ENCODE results near the gene RSAD1. TPM values are rescaled to one million over a fixed set of nuclear protein-coding genes. Genes with fewer than 3 reads are reported as not detected.

The RSAD1 gene
- polyA plus RNA-seq, 3 donors = 20.6 to 40.0 (median 21.2) TPM

- Histone ChIP-seq H3K27ac (ENCODE audit: low read depth in 1 of 2, low read length in 2 of 2) (no peak overlapping the region), H3K9ac (ENCODE audit: insufficient read depth, low read length, poor library complexity, severe bottlenecking) (no peak overlapping the region), H3K36me3 (replicated peaks in 1 of 2; ENCODE audit: control insufficient read depth in 1 of 2, insufficient read depth in 2 of 2, low read length in 2 of 2) (no peaks in the 10 kb centered on the region), H2AFZ (ENCODE audit: insufficient read depth, low read depth, low read length, poor library complexity, severe bottlenecking) (no peak overlapping the region), H3K9me3 (replicated peaks in 1 of 2; ENCODE audit: control insufficient read depth in 1 of 2, insufficient read depth in 1 of 2, low read length in 2 of 2) (no peaks in the 10 kb centered on the region), H3K27me3 (ENCODE audit: control insufficient read depth in 2 of 2, insufficient read depth in 2 of 2, low read length in 2 of 2) (no peaks in the 10 kb centered on the region), H3K4me3 (replicated peaks in 1 of 3; ENCODE audit: low read depth in 2 of 3, low read length in 3 of 3) (no peak overlapping the region), H3K79me2 (ENCODE audit: insufficient read depth, low read length) (no peaks in the 10 kb centered on the region), H4K20me1 (ENCODE audit: insufficient read depth, low read length) (no peaks in the 10 kb centered on the region), H3K4me2 (replicated peaks; ENCODE audit: extremely low read depth, low read length, poor library complexity, severe bottlenecking) (no peak overlapping the region), H3K4me1 (ENCODE audit: control insufficient read depth in 1 of 2, insufficient read depth in 2 of 2, low read length in 2 of 2) (peaks cover 10 to 16% of the 10 kb centered on the region in 2 donors)
- H3K4me1 Mint-ChIP-seq = peaks cover 29% of the 10 kb centered on the region
- H3K9me3 Mint-ChIP-seq = peaks cover 0 to 2% (median 0%) of the 10 kb centered on the region in 7 donors
- WGBS (ENCODE audit: insufficient coverage) = 73% methylated on average over 3 of the region's 3 CpGs
- H3K36me3 Mint-ChIP-seq = no peaks in the 10 kb centered on the region
- intact Hi-C loops (cut with micrococcal nuclease) = no loop called here
- no peak overlapping the region for H3K27ac Mint-ChIP-seq
- peaks cover 4 to 5% (median 4%) of the 10 kb centered on the region in 3 donors for H3K27me3 Mint-ChIP-seq (ENCODE audit: low read depth in 3 of 3)
- DNase-seq = no peak
- TF ChIP-seq, protein P1, sequence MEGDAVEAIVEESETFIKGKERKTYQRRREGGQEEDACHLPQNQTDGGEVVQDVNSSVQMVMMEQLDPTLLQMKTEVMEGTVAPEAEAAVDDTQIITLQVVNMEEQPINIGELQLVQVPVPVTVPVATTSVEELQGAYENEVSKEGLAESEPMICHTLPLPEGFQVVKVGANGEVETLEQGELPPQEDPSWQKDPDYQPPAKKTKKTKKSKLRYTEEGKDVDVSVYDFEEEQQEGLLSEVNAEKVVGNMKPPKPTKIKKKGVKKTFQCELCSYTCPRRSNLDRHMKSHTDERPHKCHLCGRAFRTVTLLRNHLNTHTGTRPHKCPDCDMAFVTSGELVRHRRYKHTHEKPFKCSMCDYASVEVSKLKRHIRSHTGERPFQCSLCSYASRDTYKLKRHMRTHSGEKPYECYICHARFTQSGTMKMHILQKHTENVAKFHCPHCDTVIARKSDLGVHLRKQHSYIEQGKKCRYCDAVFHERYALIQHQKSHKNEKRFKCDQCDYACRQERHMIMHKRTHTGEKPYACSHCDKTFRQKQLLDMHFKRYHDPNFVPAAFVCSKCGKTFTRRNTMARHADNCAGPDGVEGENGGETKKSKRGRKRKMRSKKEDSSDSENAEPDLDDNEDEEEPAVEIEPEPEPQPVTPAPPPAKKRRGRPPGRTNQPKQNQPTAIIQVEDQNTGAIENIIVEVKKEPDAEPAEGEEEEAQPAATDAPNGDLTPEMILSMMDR (IDR thresholded peaks at IDR 0.05) = no peak
- no peak overlapping the region for H3K4me3 Mint-ChIP-seq
Observed at GRCh38 chr17:50511058-50511457, 32.4 kb downstream of the RSAD1 start.

- H3K27ac ChIP-seq (ENCODE audit: low read depth in 1 of 2, low read length in 2 of 2) = no peak overlapping the region
- no peak overlapping the region for H3K4me2 ChIP-seq (replicated peaks; ENCODE audit: extremely low read depth, low read length, poor library complexity, severe bottlenecking)
- H3K36me3 Mint-ChIP-seq = no peaks in the 10 kb centered on the region
- no peak overlapping the region for H3K4me3 Mint-ChIP-seq
- no CpG with 5 or more reads among the region's 4 CpGs for WGBS (ENCODE audit: insufficient coverage)
- peaks cover 1 to 4% (median 2%) of the 10 kb centered on the region in 3 donors for H3K27me3 Mint-ChIP-seq (ENCODE audit: low read depth in 3 of 3)
- H3K9me3 ChIP-seq (replicated peaks in 1 of 2; ENCODE audit: control insufficient read depth in 1 of 2, insufficient read depth in 1 of 2, low read length in 2 of 2) = no peaks in the 10 kb centered on the region
- H3K79me2 ChIP-seq (ENCODE audit: insufficient read depth, low read length) = no peaks in the 10 kb centered on the region
- H3K4me1 Mint-ChIP-seq = peaks cover 24% of the 10 kb centered on the region
- no peaks in the 10 kb centered on the region for H3K36me3 ChIP-seq (replicated peaks in 1 of 2; ENCODE audit: control insufficient read depth in 1 of 2, insufficient read depth in 2 of 2, low read length in 2 of 2)
- H3K4me3 ChIP-seq (replicated peaks in 1 of 3; ENCODE audit: low read depth in 2 of 3, low read length in 3 of 3) = no peak overlapping the region
- TF ChIP-seq, protein P1 (IDR thresholded peaks at IDR 0.05) = no peak
- no peak overlapping the region for H2AFZ ChIP-seq (ENCODE audit: insufficient read depth, low read depth, low read length, poor library complexity, severe bottlenecking)
- intact Hi-C loops (cut with micrococcal nuclease) = no loop called here
- no peaks in the 10 kb centered on the region for H3K27me3 ChIP-seq (ENCODE audit: control insufficient read depth in 2 of 2, insufficient read depth in 2 of 2, low read length in 2 of 2)
- H3K4me1 ChIP-seq (ENCODE audit: control insufficient read depth in 1 of 2, insufficient read depth in 2 of 2, low read length in 2 of 2) = peaks cover 6 to 7% of the 10 kb centered on the region in 2 donors
- no peak for DNase-seq
- no peaks in the 10 kb centered on the region for H4K20me1 ChIP-seq (ENCODE audit: insufficient read depth, low read length)
- no peak overlapping the region for H3K27ac Mint-ChIP-seq
- no peak overlapping the region for H3K9ac ChIP-seq (ENCODE audit: insufficient read depth, low read length, poor library complexity, severe bottlenecking)
- H3K9me3 Mint-ChIP-seq = peaks cover 0 to 2% (median 0%) of the 10 kb centered on the region in 7 donors
Observed at GRCh38 chr17:50513495-50513894, 34.8 kb downstream of the RSAD1 start.

All from CD14-positive monocyte (primary cell).